ENCODE results near the gene GPR107.

DNA sequence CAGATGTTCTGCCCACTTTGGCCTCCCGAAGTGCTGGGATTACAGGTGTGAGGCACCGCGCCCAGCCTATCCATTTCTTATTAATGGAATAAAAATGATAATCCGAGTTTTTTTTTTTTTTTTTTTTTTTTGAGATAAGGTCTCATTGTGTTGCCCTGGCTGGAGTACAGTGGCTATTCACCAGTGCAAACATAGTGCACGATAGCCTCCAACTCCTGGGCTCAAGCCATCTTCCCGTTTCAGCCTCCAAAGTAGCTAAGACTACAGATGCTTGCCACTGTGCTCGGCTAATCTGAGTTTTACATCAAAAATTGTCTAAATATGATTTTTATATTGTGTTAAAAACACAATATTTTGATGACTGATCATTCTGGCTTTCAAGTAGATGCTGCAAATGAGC is 6.6 kb downstream of the GPR107 start:
- TF ChIP-seq POLR2AphosphoS5 (IDR thresholded peaks at IDR 0.05) (no peak), POLR2A (IDR thresholded peaks at IDR 0.05) (no peak)

All from suprapubic skin (tissue), 4 donors.